Stimulated activated CD8-positive, alpha-beta memory T cell treated with anti-CD3 and anti-CD28 coated beads, Interleukin-7, amount 100 ng/mL, for 1 hour (primary cell): ENCODE data around the gene PRTG.
"Not testable (repeated sequence)": the region's sequence is repeated elsewhere in the genome, so short reads cannot be mapped to it uniquely, and the experiment has no call there.

Experiments used
- DNase-seq, 2 donors: peaks; one replicate each; pipeline ENCODE4 v3.0.0-alpha.2; 2020; ENCODE audit warnings: low read depth in 2 of 2

PRTG gene

DNA sequence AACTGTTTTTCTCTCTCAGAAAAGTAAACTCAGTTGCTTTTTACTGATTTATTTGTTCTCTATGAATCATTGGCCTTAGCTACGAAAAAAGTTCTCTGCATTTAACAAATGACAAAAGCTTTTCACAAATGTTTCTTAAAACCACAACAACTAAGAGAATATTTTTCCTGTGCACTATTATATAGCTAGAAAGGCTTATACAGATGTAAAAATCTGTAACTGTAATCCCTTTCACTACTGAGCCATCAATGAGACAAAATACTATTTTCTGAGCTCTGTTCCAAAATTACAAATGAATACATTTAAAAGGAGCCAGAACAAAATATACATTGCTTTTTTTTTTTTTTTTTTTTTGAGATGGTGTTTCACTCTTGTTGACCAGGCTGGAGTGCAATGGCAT is 109.2 kb downstream of the PRTG start:
- no peak for DNase-seq

DNA sequence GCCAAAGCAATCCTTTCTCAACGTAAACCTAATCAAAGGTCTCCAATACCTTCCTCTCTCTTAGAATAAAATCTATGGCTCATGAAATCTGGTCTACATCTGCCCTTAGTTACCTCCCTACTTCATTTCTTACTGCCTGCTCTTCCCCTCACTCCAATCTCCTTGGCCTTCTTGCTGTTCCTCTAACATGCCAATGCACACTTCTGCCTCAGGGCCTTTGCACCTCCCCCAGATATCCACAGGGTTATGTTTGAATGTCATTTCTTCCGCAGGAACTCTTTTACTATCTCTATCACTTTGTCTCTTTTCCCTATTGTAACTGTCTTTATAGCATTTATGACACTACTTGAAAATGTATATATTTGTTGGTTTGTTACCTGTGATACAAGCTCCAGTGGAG is 110.5 kb downstream of the PRTG start:
- DNase-seq = no peak

DNA sequence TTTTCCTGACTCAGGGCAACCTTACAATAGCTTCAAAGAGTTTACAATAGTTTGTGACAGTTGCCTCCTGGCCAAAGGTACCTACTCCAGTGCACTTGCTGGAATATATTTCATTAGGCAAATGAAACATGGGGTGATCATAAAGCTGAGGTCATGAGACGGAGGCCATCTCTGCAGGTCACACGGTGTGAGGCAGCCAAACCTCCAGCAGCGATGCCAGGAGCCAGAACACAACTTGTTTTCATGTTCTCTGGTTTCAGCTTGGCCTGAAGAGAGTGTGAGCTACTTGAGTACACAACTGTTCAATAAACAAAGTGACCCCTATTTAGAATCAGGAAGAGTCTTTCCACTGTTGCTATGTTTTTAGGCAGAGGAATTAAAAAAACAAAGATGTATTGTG is 112.1 kb downstream of the PRTG start:
- DNase-seq = no peak

DNA sequence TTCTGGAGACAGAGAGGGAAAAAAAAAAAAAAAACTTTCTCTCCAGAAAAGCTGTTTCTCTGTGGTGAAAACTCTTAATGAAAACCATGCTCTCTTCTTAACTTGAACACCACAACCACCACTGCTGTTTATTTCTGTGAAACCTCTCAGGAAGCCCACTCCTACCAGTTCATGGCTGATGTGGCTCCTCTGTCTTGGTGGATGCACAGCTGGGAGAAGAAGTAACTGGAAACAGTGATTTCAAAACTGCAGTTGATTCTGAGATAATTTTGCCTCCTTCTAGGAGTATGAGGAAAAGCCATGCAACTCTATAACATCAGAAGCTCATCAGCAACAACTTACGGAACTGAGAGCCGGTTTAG is 114.6 kb downstream of the PRTG start:
- DNase-seq = no peak

DNA sequence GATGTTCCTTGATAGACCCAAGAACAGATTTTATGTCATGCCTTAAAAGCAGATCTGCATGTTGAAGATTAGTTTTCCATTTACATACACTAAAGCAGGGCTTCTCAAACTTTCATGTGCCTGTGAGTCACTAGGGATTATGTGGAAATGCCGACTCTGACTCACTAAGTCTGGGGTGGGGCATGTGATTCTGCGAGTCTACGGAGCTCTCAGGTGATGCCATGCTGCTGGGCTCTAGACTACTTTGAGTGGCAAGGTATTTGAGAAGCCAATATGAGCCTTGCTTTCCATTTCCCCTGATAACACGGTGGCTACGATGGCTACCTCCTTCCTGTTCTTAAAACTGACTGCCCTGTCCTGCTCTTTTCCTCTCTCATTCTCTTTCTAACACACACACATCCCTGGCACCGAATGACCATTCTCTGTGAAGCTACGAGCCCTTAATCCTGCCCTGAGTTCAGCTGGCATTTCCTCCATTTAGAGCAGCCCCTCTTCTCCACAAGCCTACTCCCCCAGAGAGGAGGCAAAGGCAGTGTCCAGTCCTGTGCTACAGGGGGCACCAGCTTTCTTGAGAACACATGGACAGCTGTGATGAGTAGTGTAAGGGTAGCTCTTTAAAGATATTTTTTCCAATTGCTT is 115.1 kb downstream of the PRTG start:
- no peak for DNase-seq

DNA sequence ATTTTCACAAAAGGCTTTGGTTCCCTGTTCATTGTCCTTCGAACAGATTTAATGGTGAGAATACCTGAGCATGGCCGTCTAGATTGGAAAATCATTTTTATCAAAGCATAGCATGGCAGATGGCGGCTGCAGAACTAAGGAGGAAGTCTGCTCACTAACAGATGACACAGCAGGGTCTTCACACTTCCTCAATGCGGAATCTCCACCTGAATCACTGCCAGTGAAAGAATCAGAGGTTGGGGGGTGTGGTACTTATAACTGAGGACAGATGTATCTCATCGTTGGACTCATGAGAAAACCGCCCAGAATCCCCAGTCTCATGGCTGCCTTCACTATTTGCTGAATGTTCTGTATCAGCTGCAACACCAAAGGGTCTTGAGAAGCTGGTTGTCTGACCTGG is 123.2 kb downstream of the PRTG start:
- no peak for DNase-seq

DNA sequence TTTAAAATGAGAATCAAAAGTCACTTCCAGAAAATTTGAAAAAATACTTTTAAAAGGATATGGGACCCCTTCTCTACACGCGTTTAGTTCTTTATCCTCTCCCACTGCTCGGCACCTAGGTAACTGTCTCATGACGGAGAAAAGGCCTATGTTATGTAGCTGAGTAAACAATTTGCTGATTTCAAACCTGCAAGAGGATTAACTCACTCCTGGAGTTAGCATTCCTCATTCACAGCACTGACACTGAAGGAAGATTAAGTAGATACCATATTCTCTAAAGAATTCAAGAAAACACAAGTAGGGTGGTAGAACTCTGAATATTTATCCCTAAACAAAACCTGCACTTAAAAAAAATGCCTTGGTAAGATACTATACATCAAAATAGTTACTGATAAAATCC is 124.6 kb downstream of the PRTG start:
- DNase-seq = no peak

DNA sequence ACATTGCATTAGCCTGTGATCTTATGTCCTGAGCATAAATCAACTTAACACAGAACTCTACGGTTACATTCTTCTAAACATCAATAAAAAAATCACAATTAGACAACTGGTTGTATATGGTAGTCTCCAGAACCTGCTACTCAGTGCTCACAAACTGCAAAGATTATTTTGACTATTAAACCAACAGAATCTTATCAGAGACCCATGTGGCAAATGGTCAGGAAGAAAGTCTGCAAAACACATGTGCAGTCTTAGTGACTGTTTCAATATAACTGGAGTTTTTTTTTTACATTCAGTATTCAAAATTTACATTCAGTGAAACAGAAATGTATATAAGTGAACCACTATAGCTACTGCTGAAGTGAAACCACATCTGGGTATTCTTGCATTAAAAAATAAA is 127.5 kb downstream of the PRTG start:
- DNase-seq = no peak

DNA sequence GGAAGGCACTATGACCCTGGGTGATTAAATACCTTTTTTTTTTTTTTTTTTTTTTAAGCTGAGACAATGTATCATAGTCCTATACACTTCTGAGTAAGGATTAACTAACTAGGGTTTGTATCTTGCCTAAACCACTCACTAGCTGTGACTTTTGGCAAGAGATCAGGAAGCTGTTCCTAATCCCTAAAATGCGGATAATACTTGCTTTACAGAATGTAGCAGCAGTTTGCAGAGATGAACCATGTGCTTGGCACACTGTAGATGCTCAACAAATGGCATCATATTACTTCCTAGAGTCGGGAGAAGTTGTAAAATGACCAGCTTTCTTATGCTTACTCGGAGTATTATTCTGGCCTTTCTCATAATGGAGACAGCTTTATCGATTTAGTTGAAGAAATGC is 129.2 kb downstream of the PRTG start:
- DNase-seq = no peak

DNA sequence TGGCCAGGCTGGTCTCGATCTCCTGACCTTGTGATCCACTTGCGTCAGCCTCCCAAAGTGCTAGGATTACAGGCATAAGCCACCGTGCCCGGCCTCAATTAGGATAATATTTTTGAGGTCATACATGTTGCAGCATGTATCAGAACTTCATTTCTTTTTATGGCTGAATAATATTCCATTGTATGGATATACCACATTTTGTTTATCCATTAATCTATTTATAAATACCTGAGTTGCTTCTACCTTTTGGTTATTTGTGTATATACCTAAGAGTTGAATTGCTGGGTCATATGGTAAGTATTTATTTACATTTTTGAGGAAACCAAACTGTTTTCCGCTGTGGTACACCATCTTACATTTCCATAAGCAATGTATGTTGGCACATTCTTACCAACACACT is 136.7 kb downstream of the PRTG start:
- DNase-seq = no peak

DNA sequence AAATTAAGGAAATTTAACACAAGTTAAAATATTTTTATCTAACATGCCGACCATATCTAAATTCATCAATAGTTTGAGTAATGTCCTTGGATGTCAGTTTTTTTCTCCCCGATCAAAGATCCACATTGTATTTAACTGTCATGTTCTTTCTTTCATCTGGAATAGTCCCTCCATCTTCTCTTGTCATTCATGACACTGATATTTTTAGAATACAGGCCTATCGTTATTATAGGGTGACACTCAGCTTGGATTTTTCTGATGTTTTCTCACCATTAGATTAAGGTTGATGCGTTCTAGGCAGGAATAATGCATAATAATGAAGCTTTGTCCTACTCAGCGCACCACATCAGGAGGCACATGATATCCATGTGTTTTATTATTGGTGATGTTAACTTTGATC is 141.6 kb downstream of the PRTG start:
- DNase-seq = no peak

DNA sequence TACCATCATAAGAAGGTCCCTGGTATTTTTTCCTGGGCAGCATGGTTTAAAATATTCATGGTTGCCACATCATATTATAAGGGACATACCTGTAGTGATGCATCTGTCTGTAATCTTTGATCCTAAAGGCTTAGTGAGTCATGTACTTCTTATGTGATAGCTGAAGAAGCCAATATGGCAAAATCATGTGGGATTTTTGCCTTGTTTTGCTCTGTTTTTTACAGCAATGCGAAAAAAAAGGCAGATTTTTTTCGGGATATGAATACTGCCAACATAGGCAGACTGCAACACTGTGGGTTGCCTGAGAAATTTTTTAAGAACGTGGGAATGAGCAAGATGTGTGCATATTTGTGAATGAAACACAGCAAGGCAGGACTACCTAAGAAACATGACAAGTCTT is 143.5 kb downstream of the PRTG start:
- DNase-seq = no peak

DNA sequence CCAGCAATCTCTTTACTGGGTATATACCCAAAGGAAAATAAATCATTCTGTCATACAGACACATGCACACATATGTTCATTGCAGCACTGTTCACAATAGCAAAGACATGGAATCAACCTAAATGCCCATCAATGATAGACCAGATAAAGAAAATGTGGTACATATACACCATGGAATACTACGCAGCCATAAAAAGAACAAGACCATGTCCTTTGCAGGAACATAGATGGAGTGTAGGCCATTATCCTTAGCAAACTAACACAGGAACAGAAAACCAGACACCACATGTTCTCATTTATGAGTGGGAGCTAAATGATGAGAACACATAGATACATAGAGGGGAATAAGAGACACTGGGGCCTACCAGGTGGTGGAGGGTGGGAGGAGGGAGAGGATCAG is 149.9 kb downstream of the PRTG start:
- DNase-seq = not testable (repeated sequence)

DNA sequence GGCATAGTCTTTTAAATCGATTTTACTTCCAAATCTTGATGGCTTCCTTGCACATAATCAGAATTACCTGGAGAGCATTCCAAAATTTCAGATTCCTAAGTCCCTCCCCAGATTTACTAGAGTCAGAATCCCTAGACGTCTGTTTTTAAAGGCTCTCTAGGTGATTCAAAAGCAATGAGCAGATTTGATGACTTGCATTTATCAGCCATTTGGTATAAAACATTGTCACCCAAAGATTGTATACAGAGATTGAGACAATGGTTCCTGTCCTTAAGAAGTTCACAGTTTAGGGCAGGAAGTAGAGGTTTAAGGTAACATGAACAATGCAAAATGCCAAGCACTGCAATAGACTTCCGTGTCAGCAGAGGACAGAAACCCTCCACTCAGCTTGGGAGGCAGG is 152.2 kb downstream of the PRTG start:
- no peak for DNase-seq

DNA sequence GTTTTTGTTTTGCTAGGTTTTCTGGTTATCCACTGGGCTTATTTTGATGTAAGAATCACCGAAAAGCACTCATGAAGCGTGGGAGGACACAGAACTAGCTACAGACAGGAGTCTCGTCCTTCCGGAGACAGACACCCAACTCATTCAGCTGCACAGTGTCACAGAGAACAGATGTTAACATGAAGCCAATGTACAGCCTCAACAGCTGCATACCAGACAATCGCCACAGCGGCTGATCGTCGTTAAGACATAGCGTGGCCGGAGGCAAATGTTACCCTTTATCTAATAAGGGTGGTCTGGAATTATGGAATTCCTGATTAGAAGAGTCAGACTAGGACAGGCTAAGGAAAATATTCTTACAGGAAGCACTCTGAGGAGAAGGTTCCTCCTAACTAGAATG is 153.7 kb downstream of the PRTG start:
- no peak for DNase-seq

DNA sequence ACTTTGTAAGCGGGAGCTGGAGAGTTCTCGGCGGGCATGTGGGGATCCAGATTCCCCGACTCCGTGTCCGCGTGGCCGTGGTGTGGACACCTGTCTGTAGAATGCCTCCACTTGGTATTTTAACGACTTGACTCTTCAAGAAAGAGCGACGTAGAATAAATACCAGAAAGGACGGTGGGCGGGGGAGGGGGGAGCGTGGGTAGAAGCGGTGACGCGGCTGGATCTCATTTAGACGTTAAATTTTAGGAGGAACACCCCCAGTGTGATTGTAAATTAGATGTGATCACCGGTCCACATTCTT is 154.2 kb downstream of the PRTG start:
- DNase-seq = no peak

DNA sequence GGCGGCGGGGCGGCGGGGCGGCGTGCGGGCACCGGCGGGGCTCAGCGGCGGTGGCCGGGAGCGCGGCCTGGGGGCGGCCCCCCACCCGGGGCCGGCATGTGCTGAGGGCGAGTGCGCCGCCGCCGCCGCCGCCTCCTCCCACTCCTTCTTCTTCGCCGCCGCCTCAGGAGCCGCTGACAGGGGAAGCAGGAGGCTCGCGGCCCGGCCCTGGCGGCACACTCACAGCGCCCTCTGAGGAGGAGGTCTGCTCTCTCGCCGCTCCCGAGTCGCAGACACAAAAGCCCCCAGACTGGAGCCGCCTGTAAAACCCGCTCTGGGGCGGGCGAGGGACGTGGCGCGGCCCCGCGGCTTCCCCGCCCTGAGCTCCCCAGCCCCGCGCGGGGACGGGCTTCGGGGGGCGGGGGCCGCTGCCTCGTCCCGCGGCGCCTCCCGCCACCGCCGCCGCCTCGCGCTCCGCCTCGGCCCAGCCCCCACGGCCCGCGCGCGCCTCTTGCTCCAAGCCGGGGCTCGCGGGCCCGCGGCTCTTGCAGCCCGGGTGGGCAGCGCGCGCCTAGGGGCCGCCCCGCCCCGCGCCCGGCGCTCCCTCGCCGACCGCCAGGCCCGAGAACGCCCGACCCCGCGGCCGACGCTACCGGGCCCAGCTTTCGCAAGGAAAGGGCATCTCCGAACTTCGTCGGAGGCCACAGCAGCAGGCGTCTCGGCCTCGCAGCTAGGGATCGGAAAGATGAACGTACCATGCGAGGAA is 154.7 kb downstream of the PRTG start, which contains the start of gene PYGO1:
Gene PYGO1 (minus strand): TSS at position 276 of the 745 bp plus-strand sequence. CDS start 462 bp downstream, outside the sequence.
- no peak for DNase-seq

DNA sequence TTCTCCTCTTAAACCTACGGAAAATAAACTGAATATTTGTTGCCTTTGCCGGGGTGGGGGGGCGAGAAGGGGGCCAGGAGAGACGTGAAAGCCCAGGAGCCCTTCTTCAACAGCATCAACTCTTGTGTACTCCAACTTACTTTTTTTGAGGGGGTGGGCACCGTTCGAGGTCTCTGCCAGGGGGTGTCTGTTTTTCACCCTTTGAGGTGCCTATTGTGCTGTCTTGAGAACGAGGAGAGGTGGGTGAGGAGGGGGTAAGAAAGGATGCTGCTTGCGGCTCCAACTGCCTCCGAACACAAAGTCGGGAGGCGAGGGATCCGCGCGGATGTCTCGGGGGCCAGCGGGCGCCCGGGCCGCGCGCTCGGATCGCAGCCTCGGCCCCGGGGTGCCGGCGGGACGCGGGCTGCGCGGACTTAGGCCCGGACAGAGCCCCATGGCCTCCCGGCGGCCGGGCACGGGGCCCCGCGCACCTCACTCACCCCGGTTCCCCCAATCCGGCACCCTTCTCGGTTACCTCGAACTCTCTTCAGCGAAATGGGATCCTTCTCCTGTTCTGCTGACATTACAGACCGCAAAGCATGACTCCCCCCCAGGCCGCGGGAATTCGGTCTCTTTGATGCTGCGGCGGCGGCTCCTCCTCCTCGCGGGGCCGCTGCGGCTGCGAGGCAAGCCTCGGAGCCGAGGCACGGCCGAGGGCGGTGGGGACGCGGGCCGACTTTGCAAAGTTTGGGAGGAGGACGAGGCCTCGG is 155.5 kb downstream of the PRTG start:
- DNase-seq = no peak

DNA sequence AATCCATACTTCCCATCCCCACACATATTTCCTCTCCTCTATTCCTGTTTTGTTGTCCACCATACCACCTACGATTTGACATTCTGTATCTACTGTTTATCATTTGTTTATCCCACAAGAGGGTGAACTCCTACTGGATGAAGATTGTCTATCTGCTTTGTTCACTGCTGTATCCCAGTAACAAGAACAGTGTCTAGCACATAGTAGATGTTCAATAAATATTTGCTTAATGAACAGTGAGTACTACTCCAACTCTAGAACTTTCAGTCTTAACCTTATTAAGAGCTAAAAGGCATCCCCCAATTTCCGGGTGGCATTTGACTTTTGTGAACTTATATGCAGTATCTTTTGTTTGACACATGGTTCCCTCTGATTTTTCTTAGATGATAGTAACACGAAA is 156.1 kb downstream of the PRTG start:
- no peak for DNase-seq

DNA sequence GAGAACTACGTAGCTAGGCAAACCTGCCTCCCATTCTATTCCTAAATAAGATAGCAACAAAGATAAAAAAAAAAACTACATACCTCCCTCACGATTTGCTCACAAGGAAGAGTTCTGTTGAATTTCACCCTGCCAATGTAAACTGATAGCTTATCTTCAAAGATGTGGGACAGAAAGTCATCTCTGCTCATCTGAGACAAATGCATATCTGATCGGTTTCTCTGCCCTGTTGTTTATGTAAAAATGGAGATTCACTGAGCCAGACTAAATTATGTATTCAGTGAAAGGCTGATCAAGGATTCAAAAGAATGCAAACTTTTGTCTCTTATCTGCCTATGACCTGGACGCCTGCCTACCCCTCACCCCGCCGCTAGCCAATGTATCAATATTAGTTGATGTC is 166.0 kb downstream of the PRTG start:
- DNase-seq = no peak

DNA sequence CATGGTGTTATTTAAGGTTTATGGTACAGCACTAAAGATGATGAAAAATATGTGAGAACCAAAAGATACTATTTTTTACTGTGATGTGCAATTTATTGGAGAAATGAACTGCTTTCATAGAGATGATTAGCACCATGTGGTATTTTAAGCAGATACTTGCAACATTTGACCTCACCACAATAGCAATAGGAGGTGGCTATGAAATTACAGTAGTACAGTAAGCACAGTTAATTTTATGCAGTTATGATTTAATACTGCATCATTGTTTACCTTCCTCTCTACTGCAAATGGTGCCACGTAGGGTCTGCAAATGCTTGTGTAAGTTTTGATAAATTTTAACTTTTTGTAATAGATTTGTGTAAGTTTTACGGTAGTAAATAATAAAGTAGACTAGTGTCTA is 168.9 kb downstream of the PRTG start:
- DNase-seq = no peak

DNA sequence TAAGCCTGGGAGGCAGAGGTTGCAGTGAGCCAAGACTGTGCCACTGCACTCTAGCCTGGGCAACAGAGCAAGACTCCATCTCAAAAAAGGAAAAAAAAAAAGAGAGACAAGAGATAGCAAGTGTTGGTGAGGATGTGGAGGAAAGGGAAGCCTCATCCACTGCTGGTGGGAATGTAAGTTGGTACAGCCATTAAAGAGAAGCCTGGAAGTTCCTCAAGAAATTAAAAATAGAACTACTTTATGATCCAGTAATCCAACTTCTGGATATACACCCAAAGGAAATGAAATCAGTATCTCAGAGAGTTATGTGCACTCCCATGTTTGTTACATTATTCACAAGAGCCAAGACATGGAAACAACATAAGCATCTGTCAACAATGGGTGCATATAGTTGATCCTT is 169.7 kb downstream of the PRTG start:
- DNase-seq = no peak
